HCT116 (cell line): ENCODE data around the gene VPS37D. TPM values are rescaled to one million over a fixed set of nuclear protein-coding genes. Genes with fewer than 3 reads are reported as not detected.
"Not testable (repeated sequence)": the region's sequence is repeated elsewhere in the genome, so short reads cannot be mapped to it uniquely, and the experiment has no call there.

Source experiments
- ATAC-seq: fragments of 200-7000 bp; cut with Tn5 transposase; 2 replicates; pipeline ENCODE4 v1.9.1; 2020; ENCODE audit warnings: mild to moderate bottlenecking, moderate library complexity
- BruUV-seq: library from RNA; stranded (reverse); fragments of 400-500 nt; replicated peaks from 2 replicates; lab custom pipeline; 2021; lab: Mats Ljungman, UMichigan
- CTCF ChIA-PET: fragments of 300-600 bp; sonication (Branson Sonifier 250); formaldehyde crosslinking; loops from one replicate; lab custom pipeline; 2021; ENCODE audit warnings: antibody characterized with exemption; lab: Charles Lee
- POLR2A ChIA-PET: fragments of 300-600, 350-600 bp; sonication (Branson Sonifier 250); formaldehyde crosslinking; loops from one replicate; lab custom pipeline; 2021; ENCODE audit warnings: antibody characterized with exemption; lab: Charles Lee
- RAD21 ChIA-PET, 2 experiments: fragments of 300-600 bp; sonication (Branson Sonifier 250); formaldehyde crosslinking; loops; one replicate each; lab custom pipeline; 2023; ENCODE audit warnings: low total read pairs in 2 of 2; ENCODE audit not compliant: uncharacterized antibody in 2 of 2, unreplicated experiment in 2 of 2, low non-redundant PET in 1 of 2; lab: Charles Lee
- DNase-seq: peaks from one replicate; pipeline ENCODE4 v3.0.0-alpha.2; 2010; ENCODE audit warnings: low read depth, low spot score
- H2AFZ ChIP-seq: fragments of 200-600 bp; shearing (Covaris generic), sonication (generic); 2 replicates; pipeline ENCODE4 v1.6.1; 2017; ENCODE audit warnings: low read depth, mixed run types, mixed read lengths, antibody characterized with exemption, low read length; ENCODE audit not compliant: poor library complexity, severe bottlenecking
- H3K27ac ChIP-seq: 2 replicates; pipeline ENCODE4 v1.5.1; 2012; ENCODE audit warnings: low read depth, low read length
- H3K27me3 ChIP-seq: fragments of 200-600 bp; sonication (generic); 2 replicates; pipeline ENCODE4 v1.6.1; 2016; ENCODE audit warnings: mixed run types, low read length, mixed read lengths; ENCODE audit not compliant: insufficient read depth
- H3K36me3 ChIP-seq, 2 experiments: fragments of 200-500 bp in 1 of 2; fragments of 200-600 bp in 1 of 2; sonication (Bioruptor generic) in 1 of 2; sonication (generic) in 1 of 2; 2 replicates each; pipeline versions ENCODE4 v1.5.1 to v1.6.1; 2014 to 2016; ENCODE audit warnings: low read length in 2 of 2, inconsistent platforms in 1 of 2, mixed read lengths in 1 of 2, mixed run types in 1 of 2; ENCODE audit not compliant: insufficient read depth in 2 of 2, control insufficient read depth in 1 of 2
- H3K4me1 ChIP-seq, 2 experiments: fragments of 200-600 bp in 1 of 2; sonication (generic) in 1 of 2; 2 replicates each; pipeline versions ENCODE4 v1.5.1 to v1.6.1; 2012 to 2017; ENCODE audit warnings: low read length in 2 of 2, inconsistent platforms in 1 of 2, mild to moderate bottlenecking in 1 of 2, mixed read lengths in 1 of 2, mixed run types in 1 of 2, moderate library complexity in 1 of 2; ENCODE audit not compliant: insufficient read depth in 2 of 2, control insufficient read depth in 1 of 2
- H3K4me2 ChIP-seq: fragments of 200-600 bp; sonication (generic); 2 replicates; pipeline ENCODE4 v1.6.1; 2017; ENCODE audit warnings: mixed run types, low read length, mixed read lengths
- H3K4me3 ChIP-seq, 2 experiments: fragments of 200-600 bp in 1 of 2; sonication (generic) in 1 of 2; replicated peaks in 1 of 2; 2 replicates each; pipeline ENCODE4 v1.5.1; 2011 to 2016; ENCODE audit warnings: low read length in 2 of 2, control low read depth in 1 of 2, low read depth in 1 of 2, mild to moderate bottlenecking in 1 of 2, mixed read lengths in 1 of 2, mixed run types in 1 of 2
- H3K79me2 ChIP-seq: fragments of 200-600 bp; sonication (generic); 2 replicates; pipeline ENCODE4 v1.6.1; 2017; ENCODE audit warnings: mild to moderate bottlenecking, mixed run types, low read length, moderate library complexity, mixed read lengths; ENCODE audit not compliant: insufficient read depth
- H3K9ac ChIP-seq: fragments of 200-600 bp; sonication (generic); 2 replicates; pipeline ENCODE4 v1.6.1; 2016; ENCODE audit warnings: low read length, mixed read lengths
- H3K9me2 ChIP-seq: fragments of 200-600 bp; sonication (generic), shearing (Covaris generic); 2 replicates; pipeline ENCODE4 v1.6.1; 2017; ENCODE audit warnings: mixed run types, mild to moderate bottlenecking, moderate library complexity; ENCODE audit not compliant: insufficient read depth
- H3K9me3 ChIP-seq, 2 experiments: fragments of 200-500 bp in 1 of 2; fragments of 200-600 bp in 1 of 2; sonication (Bioruptor generic) in 1 of 2; sonication (generic) in 1 of 2; 2 replicates each; pipeline ENCODE4 v1.6.1; 2014 to 2017; ENCODE audit warnings: low read length in 2 of 2, mixed read lengths in 2 of 2, inconsistent platforms in 1 of 2, low read depth in 1 of 2, mild to moderate bottlenecking in 1 of 2, mixed run types in 1 of 2, moderate library complexity in 1 of 2; ENCODE audit not compliant: control insufficient read depth in 1 of 2, insufficient read depth in 1 of 2
- H4K20me1 ChIP-seq: fragments of 200-600 bp; sonication (generic), shearing (Covaris generic); 2 replicates; pipeline ENCODE4 v1.6.1; 2017; ENCODE audit warnings: mixed run types, mild to moderate bottlenecking, moderate library complexity; ENCODE audit not compliant: insufficient read depth
- CEBPB ChIP-seq: IDR thresholded peaks from 2 replicates; pipeline ENCODE4 v1.6.1; 2012; ENCODE audit warnings: low read depth
- ELF1 ChIP-seq: IDR thresholded peaks from 2 replicates; pipeline ENCODE4 v1.6.1; 2012; ENCODE audit warnings: low read depth, borderline replicate concordance
- EZH2phosphoT487 ChIP-seq: fragments of 200-600 bp; IDR thresholded peaks from 2 replicates; pipeline ENCODE4 v1.6.1; 2018; ENCODE audit warnings: antibody characterized with exemption, borderline replicate concordance
- FOSL1 ChIP-seq: IDR thresholded peaks from 2 replicates; pipeline ENCODE4 v1.6.1; 2012; ENCODE audit warnings: low read depth
- JUND ChIP-seq: IDR thresholded peaks from 2 replicates; pipeline ENCODE4 v1.6.1; 2012
- TCF7L2 ChIP-seq: IDR thresholded peaks from 2 replicates; pipeline ENCODE4 v1.7.0; 2011; ENCODE audit warnings: borderline replicate concordance, inconsistent platforms; ENCODE audit not compliant: insufficient read depth, insufficient read length; ENCODE audit errors: extremely low read depth
- ZFX ChIP-seq: fragments of 450-650 bp; IDR thresholded peaks from 2 replicates; pipeline ENCODE4 v1.6.1; 2017
- ZNF274 ChIP-seq: fragments of 200-500 bp; sonication (Bioruptor generic); IDR thresholded peaks from 2 replicates; pipeline ENCODE4 v1.6.1; 2014; ENCODE audit warnings: mild to moderate bottlenecking, low read depth, low read length, inconsistent platforms
- intact Hi-C: fragments of 100-400 bp; cut with micrococcal nuclease; formaldehyde crosslinking; loops from 2 replicates; pipeline ENCODE4 v1.10.0; 2022
- total RNA-seq: library from RNA; stranded (reverse); gene quantifications from one replicate; pipeline ENCODE4 v1.2.1, GENCODE V29; 2021; ENCODE audit not compliant: unreplicated experiment
- TF ChIP-seq, protein P1 (sequence below): IDR thresholded peaks from 2 replicates; pipeline ENCODE4 v1.6.1; 2012
- TF ChIP-seq, protein P2 (sequence below): IDR thresholded peaks from 2 replicates; pipeline ENCODE4 v1.6.1; 2012; ENCODE audit warnings: low read depth
- TF ChIP-seq, protein P3 (sequence below): IDR thresholded peaks from 2 replicates; pipeline ENCODE4 v1.6.1; 2012
- TF ChIP-seq, protein P4 (sequence below): IDR thresholded peaks from 2 replicates; pipeline ENCODE4 v1.6.1; 2011; ENCODE audit warnings: mild to moderate bottlenecking, low read length, moderate library complexity; ENCODE audit not compliant: insufficient replicate concordance; ENCODE audit errors: extremely low read depth
- TF ChIP-seq, protein P5 (sequence below), 3 experiments: fragments of 200-600 bp in 1 of 3; sonication (generic) in 1 of 3; IDR thresholded peaks in 2 of 3; conservative IDR thresholded peaks in 1 of 3; 2 replicates each; pipeline ENCODE4 v1.5.1; 2012 to 2017; ENCODE audit warnings: low read depth in 2 of 3, low read length in 2 of 3, antibody characterized with exemption in 1 of 3, borderline replicate concordance in 1 of 3, control low read depth in 1 of 3, mild to moderate bottlenecking in 1 of 3, mixed read lengths in 1 of 3, mixed run types in 1 of 3, moderate library complexity in 1 of 3; ENCODE audit not compliant: insufficient read depth in 1 of 3

The VPS37D gene
- total RNA-seq, 1 experiment from 2014 or later, result 9.5 TPM

DNA sequence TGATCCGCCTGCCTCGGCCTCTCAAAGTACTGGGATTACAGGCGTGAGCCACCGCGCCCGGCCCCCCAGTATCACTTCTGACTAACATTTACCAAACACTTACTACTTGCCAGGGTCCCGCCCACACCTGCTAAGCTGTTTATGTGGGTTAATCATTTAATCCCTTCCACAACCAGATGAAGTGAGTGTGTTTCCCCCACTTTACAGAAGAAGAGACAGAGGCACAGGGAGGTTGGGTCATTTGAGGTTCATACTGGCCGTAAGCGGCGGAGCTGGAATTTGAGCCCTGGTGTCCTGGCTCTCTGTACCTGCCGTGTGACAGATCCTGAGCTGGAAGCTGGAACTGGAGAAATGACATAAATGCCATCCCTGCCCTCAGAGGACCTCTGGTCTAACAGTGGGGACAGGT is 15.1 kb upstream of the VPS37D start:
- Histone ChIP-seq H3K9me2 (no peaks in the 10 kb centered on the region), H2AFZ (no peak overlapping the region), H3K9me3 (no peaks in the 10 kb centered on the region), H3K27me3 (no peaks in the 10 kb centered on the region), H3K9ac (no peak overlapping the region), H4K20me1 (no peaks in the 10 kb centered on the region), H3K4me3 (no peak overlapping the region), H3K4me1 (peaks cover 8 to 19% of the 10 kb centered on the region in 2 experiments), H3K27ac (no peak overlapping the region), H3K4me2 (peak overlapping the region; percentile 9; the same call in 1 of the 2 replicates), H3K36me3 (no peaks in the 10 kb centered on the region), H3K79me2 (no peaks in the 10 kb centered on the region)
- DNase-seq (no peak), ATAC-seq (no peak)
- ChIA-PET CTCF (interaction anchor here (1.3 kb wide), 1 partner anchor 16 kb away, joined by 3 read pairs; the partner anchor contains the start of gene VPS37D), RAD21 (no interaction called here), POLR2A (no interaction called here)
- no peak for TF ChIP-seq TCF7L2
- TF ChIP-seq, protein P1, sequence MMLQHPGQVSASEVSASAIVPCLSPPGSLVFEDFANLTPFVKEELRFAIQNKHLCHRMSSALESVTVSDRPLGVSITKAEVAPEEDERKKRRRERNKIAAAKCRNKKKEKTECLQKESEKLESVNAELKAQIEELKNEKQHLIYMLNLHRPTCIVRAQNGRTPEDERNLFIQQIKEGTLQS, result no peak
- no peak for TF ChIP-seq EZH2phosphoT487
- TF ChIP-seq, protein P2, sequence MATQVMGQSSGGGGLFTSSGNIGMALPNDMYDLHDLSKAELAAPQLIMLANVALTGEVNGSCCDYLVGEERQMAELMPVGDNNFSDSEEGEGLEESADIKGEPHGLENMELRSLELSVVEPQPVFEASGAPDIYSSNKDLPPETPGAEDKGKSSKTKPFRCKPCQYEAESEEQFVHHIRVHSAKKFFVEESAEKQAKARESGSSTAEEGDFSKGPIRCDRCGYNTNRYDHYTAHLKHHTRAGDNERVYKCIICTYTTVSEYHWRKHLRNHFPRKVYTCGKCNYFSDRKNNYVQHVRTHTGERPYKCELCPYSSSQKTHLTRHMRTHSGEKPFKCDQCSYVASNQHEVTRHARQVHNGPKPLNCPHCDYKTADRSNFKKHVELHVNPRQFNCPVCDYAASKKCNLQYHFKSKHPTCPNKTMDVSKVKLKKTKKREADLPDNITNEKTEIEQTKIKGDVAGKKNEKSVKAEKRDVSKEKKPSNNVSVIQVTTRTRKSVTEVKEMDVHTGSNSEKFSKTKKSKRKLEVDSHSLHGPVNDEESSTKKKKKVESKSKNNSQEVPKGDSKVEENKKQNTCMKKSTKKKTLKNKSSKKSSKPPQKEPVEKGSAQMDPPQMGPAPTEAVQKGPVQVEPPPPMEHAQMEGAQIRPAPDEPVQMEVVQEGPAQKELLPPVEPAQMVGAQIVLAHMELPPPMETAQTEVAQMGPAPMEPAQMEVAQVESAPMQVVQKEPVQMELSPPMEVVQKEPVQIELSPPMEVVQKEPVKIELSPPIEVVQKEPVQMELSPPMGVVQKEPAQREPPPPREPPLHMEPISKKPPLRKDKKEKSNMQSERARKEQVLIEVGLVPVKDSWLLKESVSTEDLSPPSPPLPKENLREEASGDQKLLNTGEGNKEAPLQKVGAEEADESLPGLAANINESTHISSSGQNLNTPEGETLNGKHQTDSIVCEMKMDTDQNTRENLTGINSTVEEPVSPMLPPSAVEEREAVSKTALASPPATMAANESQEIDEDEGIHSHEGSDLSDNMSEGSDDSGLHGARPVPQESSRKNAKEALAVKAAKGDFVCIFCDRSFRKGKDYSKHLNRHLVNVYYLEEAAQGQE, result no peak
- TF ChIP-seq FOSL1, result no peak
- TF ChIP-seq ZFX, result no peak
- TF ChIP-seq ZNF274, result no peak
- no peak for TF ChIP-seq CEBPB
- TF ChIP-seq, protein P3, sequence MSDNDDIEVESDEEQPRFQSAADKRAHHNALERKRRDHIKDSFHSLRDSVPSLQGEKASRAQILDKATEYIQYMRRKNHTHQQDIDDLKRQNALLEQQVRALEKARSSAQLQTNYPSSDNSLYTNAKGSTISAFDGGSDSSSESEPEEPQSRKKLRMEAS, result no peak
- TF ChIP-seq, protein P4, sequence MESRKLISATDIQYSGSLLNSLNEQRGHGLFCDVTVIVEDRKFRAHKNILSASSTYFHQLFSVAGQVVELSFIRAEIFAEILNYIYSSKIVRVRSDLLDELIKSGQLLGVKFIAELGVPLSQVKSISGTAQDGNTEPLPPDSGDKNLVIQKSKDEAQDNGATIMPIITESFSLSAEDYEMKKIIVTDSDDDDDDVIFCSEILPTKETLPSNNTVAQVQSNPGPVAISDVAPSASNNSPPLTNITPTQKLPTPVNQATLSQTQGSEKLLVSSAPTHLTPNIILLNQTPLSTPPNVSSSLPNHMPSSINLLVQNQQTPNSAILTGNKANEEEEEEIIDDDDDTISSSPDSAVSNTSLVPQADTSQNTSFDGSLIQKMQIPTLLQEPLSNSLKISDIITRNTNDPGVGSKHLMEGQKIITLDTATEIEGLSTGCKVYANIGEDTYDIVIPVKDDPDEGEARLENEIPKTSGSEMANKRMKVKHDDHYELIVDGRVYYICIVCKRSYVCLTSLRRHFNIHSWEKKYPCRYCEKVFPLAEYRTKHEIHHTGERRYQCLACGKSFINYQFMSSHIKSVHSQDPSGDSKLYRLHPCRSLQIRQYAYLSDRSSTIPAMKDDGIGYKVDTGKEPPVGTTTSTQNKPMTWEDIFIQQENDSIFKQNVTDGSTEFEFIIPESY, result no peak
- TF ChIP-seq ELF1, result no peak
- TF ChIP-seq JUND, result no peak
- TF ChIP-seq, protein P5, sequence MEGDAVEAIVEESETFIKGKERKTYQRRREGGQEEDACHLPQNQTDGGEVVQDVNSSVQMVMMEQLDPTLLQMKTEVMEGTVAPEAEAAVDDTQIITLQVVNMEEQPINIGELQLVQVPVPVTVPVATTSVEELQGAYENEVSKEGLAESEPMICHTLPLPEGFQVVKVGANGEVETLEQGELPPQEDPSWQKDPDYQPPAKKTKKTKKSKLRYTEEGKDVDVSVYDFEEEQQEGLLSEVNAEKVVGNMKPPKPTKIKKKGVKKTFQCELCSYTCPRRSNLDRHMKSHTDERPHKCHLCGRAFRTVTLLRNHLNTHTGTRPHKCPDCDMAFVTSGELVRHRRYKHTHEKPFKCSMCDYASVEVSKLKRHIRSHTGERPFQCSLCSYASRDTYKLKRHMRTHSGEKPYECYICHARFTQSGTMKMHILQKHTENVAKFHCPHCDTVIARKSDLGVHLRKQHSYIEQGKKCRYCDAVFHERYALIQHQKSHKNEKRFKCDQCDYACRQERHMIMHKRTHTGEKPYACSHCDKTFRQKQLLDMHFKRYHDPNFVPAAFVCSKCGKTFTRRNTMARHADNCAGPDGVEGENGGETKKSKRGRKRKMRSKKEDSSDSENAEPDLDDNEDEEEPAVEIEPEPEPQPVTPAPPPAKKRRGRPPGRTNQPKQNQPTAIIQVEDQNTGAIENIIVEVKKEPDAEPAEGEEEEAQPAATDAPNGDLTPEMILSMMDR (IDR thresholded peaks at IDR 0.05 in 2 of 3, conservative IDR thresholded peaks at IDR 0.05 in 1 of 3; ENCODE audit: borderline replicate concordance in 1 of 3, insufficient read depth in 1 of 3, low read depth in 2 of 3, low read length in 2 of 3), result no peak
- intact Hi-C loops, result no loop called here
- no TSS peak for BruUV-seq

DNA sequence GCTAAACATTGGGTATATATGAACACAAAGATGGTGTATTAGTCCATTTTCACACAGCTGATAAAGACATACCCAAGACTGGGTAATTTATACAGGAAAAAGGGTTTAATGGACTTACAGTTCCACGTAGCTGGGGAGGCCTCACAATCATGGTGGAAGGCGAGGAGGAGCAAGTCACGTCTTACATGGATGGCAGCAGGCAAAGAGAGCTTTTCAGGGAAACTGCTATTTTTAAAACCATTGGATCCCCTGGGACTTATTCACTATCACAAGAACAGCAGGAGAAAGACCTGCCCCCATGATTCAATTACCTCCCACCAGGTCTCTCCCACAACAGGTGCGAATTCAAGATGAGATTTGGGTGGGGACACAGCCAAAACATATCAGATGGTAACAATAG is 12.3 kb upstream of the VPS37D start:
- H3K9me2 ChIP-seq, CTCF ChIA-PET, H3K4me1 ChIP-seq, ATAC-seq, DNase-seq, H3K9me3 ChIP-seq, H3K9ac ChIP-seq, H3K27ac ChIP-seq, H3K27me3 ChIP-seq, BruUV-seq, intact Hi-C loops, H3K4me3 ChIP-seq, H3K79me2 ChIP-seq, H4K20me1 ChIP-seq, H2AFZ ChIP-seq, RAD21 ChIA-PET, H3K4me2 ChIP-seq, POLR2A ChIA-PET, H3K36me3 ChIP-seq: not testable (repeated sequence)
